Measurements from ENCODE around the gene PCDH8.
"Not testable (repeated sequence)": the region's sequence is repeated elsewhere in the genome, so short reads cannot be mapped to it uniquely, and the experiment has no call there.

The PCDH8 gene

DNA sequence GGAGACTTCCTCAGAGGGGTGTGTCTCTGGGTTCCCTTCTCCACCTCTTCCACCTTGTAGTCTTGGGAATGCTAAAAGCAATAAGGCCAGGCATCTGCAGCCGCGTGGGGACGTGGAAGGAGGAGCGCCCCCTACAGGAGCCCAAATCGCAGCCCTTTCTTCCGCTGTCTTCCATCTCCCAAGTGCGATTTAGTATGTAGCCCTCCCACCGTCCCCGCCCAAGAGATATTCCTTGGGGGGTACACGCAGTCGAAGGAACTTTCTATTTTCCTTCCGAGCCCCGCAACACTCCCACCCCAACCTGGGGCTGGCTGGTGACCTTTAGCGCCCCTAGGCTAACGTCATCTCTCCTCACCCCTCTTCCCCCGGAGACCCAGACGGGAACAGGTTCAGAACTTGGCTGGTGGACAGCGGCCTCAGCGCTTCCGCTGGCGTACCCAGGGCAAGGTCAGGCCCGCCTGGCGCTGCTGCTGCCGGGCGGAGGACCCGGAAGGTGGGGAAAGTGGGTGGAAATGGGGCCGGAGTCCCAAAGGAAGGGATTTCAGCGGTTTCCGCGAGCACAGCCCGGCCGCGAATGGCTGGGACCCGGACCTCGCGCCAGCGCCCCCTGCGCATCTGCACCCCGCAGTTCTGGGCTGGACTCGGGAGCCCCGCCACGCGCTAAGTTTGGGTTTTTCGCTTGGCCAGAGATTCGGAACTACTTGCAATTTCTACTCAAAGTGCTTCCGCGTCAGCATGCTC lies 2.1 kb upstream of the PCDH8 start:
- DNase-seq: peak; percentile 37

- DNase-seq: no peak
These were observed 1.6 kb upstream of the PCDH8 start for GRCh38 chr13:52850072-52850395.

- DNase-seq: no peak
These were observed 1.0 kb upstream of the PCDH8 start for GRCh38 chr13:52849291-52850071.

DNA sequence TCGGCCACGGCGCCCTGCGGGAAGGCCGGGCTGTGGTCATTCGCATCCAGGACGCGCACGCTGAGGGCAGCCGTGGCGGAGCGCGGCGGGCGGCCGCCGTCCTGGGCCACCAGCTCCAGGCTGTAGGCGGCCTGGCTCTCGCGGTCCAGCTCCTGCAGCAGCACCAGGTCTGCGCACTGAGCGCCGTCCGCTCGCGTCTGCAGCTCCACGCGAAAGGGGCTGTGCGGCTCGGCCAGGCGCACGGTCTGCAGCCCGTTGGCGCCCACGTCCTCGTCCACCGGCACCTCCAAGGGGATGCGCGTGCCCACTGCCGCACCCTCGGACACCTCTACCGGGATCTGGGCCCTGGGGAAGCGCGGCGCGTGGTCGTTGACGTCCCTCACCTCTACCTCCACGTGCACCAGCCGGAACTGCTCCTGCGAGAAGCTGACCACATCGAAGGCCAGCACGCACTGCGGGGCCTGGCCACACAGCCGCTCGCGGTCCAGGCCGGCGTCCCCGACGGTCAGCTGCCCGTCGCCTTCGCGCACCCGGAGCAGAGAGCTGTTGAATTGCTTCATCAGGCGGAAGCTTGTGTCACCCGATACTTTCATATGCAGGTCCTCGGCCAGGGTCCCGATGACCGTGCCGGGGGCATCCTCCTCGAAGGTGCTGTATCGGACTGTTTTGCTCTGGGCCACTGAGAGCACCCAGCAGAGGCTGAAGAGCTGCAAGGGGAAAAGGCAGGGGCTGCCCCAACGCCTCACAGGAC lies 583 bp downstream of the PCDH8 start:
- DNase-seq: no peak

- DNase-seq: no peak
These were observed 1.1 kb downstream of the PCDH8 start for GRCh38 chr13:52847322-52847681.

DNA sequence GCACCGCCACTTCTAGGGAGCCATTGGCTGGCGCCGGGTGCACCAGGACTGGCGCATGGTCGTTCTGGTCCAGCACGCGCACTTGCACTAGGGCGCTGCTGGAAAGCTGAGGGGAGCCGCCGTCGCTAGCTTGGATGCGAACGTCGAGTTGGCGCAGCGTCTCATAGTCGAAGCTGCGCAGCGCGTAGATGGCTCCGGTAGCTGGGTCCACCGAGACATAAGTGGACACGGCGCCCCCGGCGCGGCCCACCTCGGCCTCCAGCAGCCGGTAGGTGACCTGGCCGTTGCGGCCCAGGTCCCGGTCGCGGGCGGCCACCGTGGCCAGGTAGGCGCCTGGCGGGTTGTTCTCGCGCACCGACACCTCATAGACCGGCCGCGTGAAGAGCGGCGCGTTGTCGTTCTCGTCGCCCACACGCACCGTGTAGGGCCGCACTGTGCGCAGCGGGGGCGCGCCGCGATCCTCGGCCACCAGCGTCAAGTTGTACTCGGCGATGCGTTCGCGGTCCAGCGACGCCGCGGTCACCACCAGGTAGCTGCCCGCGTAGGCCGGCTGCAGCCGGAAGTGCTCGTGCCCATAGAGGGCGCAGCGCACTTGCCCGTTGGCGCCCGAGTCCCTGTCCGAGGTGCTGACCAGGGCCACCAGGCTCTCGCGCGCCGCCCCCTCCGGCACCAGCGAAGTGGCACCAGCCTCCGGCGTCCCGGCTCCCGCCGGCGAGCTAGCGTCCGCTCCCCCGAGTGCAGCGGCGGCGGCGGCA lies 1.7 kb downstream of the PCDH8 start:
- DNase-seq: no peak

DNA sequence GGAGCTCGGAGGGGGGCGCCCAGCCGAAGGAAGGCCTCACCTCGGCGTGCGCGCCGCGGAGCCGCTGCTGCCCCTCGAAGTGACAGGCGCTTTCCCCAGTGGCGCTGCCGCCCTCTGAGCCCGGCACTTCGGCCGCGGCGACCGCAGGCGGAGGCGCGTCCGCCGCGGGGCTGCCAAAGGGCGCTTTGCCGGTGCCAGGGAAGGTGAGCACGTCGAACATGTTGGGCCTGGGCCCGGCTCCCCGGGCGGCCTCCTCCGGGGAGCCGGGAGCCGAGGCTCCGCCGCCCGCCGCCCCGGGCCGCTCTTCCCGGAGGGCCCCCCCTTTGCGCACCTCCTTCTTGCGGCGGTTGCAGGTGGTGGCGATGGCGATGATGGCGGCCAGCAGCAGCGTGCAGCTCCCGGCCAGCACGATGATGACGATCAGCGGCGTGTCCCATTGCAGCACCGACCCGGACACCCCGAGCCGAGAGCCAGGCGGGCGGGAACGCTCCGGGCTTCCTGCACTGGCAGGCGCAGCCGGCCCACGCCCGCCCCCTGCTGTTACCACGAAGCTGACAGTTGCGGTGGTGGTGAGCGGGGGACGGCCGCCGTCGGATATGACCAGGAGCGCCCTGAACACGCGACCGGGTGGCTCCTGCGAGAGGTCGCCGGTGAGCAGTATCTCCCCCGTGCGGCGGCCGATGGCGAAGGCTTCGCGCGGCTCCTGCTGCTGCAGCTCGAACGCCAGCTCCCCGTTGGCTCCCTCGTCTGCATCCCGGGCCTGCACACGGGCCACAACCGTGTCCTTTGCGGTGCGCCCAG lies 2.5 kb downstream of the PCDH8 start:
- DNase-seq: peak; percentile 37

GRCh38 chr13:52845334-52845761 lies 3.1 kb downstream of the PCDH8 start:
- peak; percentile 64 for DNase-seq

DNA sequence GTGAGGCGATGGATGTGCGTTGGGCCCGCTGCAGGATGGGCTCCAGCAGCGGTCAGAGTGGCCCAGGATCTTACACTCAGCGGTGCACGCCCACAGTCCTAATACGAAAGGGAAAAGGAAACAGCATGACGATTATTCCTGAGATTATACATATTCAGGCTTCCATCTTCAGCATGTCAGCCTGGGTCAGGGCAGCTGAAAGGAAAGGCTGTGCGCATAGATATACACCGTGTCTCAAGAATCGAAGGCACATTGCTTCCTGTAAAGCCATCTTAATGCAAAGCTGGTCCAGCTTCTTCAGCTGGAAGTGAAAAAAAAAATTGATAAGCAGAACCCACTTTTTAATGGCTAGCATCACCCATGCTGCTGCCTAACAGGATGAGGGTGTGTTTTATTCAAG lies 3.6 kb downstream of the PCDH8 start:
- no peak for DNase-seq

GRCh38 chr13:52842441-52842840 lies 6.0 kb downstream of the PCDH8 start:
- peak; percentile 20 for DNase-seq

DNA sequence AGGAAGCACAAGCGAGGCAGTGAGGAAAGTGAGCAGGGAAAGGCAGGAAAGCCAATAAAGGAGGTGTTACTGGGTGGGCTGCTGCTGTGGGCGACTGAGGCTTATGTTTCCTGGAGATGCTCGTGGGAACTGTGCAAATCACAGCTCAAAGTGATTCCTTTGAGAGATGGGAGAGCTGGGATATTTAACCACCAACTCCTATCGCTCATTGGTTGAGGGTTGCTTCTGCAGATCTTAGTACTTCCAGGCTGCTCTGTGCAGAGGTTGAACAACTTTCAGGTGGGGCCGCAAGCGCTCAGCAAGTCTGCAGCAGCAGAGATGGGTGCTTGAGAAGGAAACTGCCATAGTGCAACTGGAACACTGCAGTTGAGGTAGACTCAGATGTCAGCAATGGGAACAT lies 8.4 kb downstream of the PCDH8 start:
- no peak for DNase-seq

- no peak for DNase-seq
These were observed 9.9 kb downstream of the PCDH8 start for GRCh38 chr13:52838433-52839107.

DNA sequence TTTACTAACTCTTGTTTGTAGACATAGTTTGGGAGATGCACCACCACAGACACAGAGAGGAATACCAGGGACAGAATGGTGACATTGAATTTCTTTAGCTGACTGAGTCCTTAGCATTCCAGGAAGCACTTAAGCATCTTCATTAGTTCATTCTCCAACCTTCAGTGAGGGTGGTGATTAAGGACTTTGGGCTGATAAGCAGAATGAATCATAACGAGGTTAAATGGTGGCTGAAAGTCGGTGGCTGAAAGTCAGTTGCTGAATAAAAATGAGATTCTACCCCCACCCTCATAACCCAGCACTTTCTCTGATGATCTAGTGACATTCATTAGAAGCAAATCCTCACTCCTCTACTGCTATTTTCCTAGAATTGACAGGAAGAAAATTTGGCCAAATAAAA lies 10.6 kb downstream of the PCDH8 start:
- DNase-seq: no peak

DNA sequence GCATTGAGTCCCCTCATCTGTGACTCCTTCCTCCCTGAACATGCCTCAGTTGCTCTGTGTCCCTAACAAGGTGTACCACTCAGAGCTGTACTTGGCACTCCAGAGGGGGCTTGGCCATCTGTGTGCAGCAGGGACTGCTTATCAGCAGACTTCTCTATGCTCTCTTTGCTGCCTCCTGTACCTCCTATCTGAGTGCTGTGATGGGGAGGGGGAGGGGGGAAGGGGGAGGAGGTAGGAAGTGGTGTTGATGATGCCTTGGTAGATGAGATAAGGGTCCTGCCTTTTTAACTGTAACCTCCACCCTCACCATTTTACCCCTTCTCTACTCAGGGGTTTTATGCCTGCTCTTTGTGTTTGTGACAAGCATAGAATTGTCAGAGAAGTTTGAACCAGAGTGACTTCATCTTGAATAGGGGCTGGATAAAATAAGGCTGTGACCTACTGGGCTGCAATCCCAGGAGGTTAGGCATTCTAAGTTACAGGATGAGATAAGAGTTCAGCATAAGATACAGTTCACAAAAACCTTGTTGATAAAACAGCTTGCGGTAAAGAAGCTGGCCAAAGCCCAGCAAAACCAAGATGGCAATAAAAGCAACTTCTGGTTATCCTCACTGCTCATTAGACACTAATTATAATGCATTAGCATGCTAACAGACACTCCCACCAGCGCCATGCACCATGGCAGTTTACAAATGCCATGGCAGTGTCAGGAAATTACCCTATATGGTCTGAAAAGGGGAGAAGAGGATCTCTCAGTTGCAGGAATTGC lies 13.2 kb downstream of the PCDH8 start:
- DNase-seq: no peak

DNA sequence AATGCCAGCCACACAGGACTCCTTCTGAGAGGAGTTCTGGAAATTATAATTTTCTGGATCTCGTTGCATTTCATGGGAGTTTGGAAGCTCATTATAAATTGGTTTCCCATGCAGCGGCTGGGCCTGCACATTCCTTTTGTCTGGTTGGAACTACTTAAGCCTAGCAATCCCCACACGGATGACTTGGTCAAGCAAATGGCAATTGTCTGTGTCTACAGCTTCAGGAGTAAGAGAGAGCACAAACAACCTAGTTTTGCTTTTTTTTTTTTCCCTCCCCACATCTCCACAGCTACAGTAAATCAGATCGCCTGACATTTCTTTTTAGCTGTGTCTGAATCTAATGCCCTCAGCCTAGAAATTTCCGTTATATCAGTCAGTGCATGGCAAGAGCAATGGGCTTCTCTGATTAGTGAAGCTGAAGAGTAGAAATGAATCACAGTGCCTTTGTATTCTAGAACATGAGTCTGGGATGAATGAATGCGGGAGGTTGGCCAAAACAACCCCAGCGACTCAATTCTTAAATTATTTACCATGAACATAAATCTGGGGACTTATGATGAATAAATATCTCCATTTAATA lies 15.1 kb downstream of the PCDH8 start:
- no peak for DNase-seq

DNA sequence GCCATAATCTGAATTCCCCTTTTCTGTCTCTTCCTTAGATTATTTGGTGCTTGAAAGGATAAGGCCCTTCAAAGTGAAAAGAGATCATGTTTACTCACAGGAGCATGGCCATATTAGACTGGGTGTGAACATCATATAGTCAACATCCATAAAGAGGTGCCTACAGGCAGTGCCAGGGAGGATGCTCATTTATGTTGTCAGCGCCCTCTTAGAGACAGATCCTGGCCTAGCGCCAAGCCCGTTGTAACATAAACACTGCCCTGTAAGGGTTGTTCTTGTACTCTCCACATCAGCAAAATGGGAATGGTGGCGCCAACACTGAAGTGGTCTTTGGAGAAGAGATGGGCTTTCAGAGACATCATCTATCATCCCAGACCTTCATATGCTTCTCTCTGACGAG lies 16.1 kb downstream of the PCDH8 start:
- DNase-seq: no peak

DNA sequence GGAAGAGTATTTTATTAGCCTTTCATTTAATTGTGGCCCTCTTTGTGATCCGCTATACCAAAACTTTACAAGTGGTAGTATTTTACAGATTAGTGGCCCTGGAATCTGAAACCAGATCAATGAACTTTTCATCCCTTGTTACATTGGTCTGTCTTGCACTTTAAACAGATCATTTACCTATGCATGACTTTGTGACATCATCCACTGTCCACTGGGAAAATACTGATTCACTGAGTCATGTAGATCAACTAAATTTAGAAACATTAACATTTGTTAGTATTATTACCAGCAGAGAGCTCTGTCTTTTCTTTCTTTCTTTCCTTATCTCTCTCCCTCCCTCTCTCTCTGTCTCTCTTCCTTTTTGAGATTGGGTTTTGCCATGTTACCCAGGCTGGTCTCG lies 17.5 kb downstream of the PCDH8 start:
- DNase-seq: no peak

DNA sequence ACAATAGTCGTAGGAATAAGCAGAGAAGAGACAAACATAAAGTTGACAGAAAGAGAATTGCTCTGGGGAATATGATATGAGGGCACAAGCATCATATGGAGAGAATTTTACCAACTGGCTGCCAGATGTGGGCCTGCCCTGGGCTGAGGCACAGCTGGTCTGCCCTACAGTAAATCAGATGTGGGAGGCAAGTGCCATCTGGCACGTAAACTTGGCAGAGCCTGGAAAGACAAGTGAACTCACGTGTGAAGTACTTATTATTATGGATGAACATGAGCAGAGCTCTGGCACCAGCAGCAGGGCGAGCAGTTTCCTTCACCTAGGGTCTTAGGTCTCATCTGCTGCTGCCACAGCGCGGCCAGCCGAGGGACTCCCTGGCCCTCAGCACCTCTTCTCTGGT lies 20.6 kb downstream of the PCDH8 start:
- no peak for DNase-seq

GRCh38 chr13:52817886-52818285 lies 30.6 kb downstream of the PCDH8 start:
- DNase-seq: not testable (repeated sequence)

DNA sequence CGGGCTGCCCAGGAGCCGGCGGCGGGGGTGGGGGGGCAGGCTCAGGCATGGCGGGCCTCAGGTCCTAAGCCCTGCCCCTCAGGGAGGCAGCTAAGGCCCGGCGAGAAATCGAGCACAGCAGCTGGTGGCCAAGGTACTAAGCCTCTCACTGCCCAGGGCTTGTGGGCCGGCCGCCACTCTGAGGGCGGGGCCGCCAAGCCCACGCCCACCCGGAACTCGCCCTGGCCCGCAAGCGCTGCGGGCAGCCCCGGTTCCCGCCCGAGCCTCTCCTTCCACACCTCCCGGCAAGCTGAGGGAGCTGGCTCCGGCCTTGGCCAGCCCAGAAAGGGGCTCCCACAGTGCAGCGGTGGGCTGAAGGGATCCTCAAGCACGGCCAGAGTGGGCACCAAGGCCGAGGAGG lies 33.1 kb downstream of the PCDH8 start:
- DNase-seq: no peak

DNA sequence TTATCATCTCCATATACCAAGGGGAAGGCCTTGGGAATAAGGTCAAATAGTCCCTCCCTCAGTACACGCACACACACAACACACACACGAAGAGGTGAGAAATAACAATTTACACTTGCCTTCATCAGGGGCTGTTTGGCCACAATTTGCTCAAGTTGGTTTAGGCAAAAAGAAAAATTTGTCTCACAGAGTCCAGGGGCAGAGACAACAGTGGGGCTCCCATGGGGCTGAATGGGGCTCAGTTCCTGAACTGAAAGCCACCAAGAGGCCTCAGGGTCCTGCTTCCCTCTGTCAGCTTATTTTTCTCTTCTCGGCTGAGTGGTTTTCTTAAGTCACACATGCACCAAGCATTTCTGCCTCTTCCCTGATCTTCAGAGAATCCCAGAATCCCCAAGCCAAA lies 35.5 kb downstream of the PCDH8 start:
- DNase-seq: no peak
